Kidney capillary endothelial cell (primary cell): ENCODE data around the gene UNC5B.

Source experiments
- DNase-seq: peaks from one replicate; pipeline ENCODE4 v3.0.0-alpha.2; 2018; ENCODE audit warnings: low spot score

UNC5B gene

GRCh38 chr10:71300555-71301370 is 88.4 kb downstream of the UNC5B start:
- no peak for DNase-seq

GRCh38 chr10:71301371-71301916 is 89.1 kb downstream of the UNC5B start:
- no peak for DNase-seq

GRCh38 chr10:71302451-71302850 is 90.1 kb downstream of the UNC5B start:
- no peak for DNase-seq

GRCh38 chr10:71302874-71303568 is 90.7 kb downstream of the UNC5B start:
- peak; percentile 42 for DNase-seq

- no peak for DNase-seq
These were observed 91.2 kb downstream of the UNC5B start for GRCh38 chr10:71303569-71303907.

- no peak for DNase-seq
These were observed 92.5 kb downstream of the UNC5B start for GRCh38 chr10:71304914-71305313.

GRCh38 chr10:71306979-71307378 is 94.6 kb downstream of the UNC5B start:
- no peak for DNase-seq

- DNase-seq: no peak
These were observed 95.2 kb downstream of the UNC5B start for GRCh38 chr10:71307469-71308085.

GRCh38 chr10:71308244-71308643 is 95.9 kb downstream of the UNC5B start:
- no peak for DNase-seq

- no peak for DNase-seq
These were observed 96.6 kb downstream of the UNC5B start for GRCh38 chr10:71308985-71309384.

GRCh38 chr10:71309919-71310318 is 97.5 kb downstream of the UNC5B start:
- no peak for DNase-seq

GRCh38 chr10:71312220-71312619 is 99.8 kb downstream of the UNC5B start:
- DNase-seq: no peak

- no peak for DNase-seq
These were observed 100.7 kb downstream of the UNC5B start for GRCh38 chr10:71312811-71313789.

- peak; percentile 42 for DNase-seq
These were observed 101.8 kb downstream of the UNC5B start for GRCh38 chr10:71314028-71314693.

- no peak for DNase-seq
These were observed 102.4 kb downstream of the UNC5B start for GRCh38 chr10:71314694-71315225.

- DNase-seq: no peak
These were observed 103.9 kb downstream of the UNC5B start for GRCh38 chr10:71316056-71316785.

GRCh38 chr10:71316786-71317160 is 104.4 kb downstream of the UNC5B start:
- peak; percentile 36 for DNase-seq

- DNase-seq: no peak
These were observed 105.4 kb downstream of the UNC5B start for GRCh38 chr10:71317739-71318138.

GRCh38 chr10:71319042-71319799 is 106.9 kb downstream of the UNC5B start, which contains the start of gene SLC29A3:
TSS of gene SLC29A3 (plus strand) at chr10:71319259. CDS start at chr10:71319310, 51 bp downstream.
- peak; percentile 86 for DNase-seq
